ENCODE results near the gene ZNF286A.
"Not testable (repeated sequence)": the region's sequence is repeated elsewhere in the genome, so short reads cannot be mapped to it uniquely, and the experiment has no call there.

Gene ZNF286A

DNA sequence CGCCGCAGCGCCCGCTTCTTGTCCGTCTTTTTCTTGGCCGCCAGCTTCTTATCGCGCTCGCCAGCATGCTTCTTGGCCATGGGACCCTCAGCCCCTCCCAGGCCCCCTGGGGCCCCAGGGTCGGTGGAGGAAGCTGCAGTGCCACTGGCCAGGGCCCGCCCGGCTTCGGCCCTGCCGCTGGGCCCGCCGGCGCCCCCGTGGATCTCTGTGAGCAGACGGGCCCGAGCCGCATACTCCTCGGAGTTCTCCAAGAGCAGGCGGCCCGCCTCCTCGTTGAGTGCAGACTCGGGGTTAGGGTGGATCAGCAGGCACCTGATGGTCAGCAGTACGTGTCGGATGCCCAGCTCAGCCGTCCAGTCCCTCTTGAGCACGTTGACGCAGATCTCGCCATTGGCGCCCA, 4.7 kb downstream of the ZNF286A start:
- not testable (repeated sequence) for DNase-seq

- not testable (repeated sequence) for DNase-seq
Observed at GRCh38 chr17:15704813-15705212, 5.3 kb downstream of the ZNF286A start.

DNA sequence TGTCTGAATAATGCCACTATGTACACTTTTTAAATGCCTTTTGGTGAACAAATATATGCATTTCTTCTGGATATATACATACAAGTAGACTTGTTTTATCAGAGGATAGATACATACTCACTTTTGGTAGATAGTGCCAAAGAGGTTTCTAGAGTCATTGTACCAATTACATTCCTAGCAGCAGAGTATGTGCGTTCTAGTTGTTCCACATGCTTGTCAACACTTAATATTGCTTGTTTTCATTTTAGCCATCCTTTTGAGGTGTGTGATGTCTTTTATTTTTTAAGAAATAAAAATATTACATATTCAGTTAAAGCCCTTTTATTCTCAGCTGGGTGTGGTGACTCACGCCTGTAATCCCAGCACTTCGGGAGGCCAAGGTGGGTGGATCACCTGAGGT, 9.3 kb downstream of the ZNF286A start:
- DNase-seq = not testable (repeated sequence)

DNA sequence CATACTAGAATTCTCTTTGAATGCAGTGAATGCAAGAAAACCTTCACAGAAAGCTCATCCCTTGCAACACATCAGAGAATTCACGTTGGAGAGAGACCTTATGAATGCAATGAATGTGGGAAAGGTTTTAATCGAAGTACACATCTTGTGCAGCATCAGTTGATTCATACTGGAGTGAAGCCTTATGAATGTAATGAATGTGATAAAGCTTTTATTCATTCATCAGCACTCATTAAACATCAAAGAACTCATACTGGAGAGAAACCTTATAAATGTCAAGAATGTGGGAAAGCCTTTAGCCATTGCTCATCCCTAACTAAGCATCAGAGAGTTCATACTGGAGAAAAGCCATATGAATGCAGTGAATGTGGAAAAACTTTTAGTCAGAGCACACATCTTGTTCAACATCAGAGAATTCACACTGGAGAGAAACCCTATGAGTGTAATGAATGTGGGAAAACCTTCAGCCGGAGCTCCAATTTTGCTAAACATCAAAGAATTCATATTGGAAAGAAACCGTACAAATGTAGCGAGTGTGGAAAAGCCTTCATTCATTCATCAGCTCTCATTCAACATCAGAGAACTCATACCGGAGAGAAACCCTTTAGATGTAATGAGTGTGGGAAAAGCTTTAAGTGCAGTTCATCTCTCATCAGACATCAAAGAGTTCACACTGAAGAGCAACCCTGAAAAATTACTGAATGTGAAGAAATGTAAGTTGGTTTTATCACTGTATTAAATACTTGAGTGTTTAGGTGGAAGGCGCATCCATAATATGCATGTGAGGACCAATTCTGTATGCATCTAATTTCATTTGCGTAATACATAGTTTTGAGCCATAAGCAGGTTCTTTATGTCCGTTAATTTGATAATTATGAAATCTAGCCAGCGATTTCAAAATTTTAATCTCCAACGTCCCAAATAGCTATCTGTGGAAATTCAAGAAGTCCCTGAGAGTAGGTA, 17.3 kb downstream of the ZNF286A start:
- DNase-seq = not testable (repeated sequence)

DNA sequence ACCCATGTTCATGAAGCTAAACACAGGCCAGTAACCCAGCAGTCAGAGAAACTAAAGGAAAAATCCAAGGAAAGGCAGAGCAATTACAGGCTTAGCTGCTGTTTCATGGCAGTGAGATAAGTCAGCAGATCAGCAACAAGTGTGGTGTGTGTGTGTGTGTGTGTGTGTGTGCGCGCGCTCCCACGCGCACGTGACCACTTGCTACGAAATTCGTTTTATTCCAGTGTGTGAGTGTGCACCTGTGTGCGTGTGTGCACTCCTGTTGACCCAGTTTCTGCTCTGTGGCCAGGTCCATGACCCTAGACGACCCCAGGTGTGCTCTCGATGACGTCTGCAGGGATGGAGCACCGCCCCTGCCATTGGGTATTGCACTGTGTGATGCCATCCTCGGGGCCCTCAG, 31.0 kb downstream of the ZNF286A start:
- not testable (repeated sequence) for DNase-seq

DNA sequence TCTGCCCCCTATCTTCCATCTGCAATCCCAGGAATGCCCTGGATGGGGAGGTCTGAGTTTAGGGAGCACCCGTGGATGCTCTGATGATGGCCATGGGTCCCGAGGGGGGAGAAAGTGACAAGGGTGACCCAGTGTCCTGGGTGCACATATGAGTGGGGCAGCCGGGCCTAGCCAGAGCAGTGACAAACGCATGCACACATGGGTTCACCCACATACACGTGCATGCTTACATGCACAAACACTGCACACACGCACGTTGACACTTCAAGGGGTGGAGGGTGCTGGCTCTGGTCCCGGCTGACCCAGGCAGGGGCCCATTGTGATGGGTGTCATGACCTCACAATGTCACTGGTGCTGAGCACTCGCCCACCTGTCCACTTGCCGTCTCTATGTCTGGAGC, 32.3 kb downstream of the ZNF286A start, which contains the start of gene TBC1D26:
TSS of gene TBC1D26 (plus strand) at position 384 of the 400 bp plus-strand sequence. CDS start 3,066 bp downstream, outside the sequence.
- not testable (repeated sequence) for DNase-seq

- DNase-seq = not testable (repeated sequence)
Observed at GRCh38 chr17:15733174-15733789, 33.7 kb downstream of the ZNF286A start.

DNA sequence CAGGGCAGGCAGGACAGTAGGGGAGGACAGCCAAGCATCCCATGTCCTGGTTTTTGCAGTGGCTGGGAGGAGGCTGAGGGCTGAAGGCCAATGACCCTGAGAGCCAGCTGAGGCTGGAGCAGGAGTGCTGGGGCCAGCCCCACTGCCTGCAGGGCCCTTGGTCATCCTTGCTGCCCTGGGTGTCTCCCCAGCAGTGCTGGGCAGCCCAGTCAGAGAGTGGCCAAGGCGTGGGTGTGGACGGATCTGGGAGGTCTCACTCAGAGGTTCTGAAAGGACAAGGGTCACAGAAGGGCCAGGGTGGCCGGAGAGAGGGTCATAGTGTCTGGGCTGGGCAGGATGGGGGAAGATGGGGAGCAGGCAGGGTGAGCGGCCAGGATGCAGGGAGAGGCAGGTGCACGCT, 37.0 kb downstream of the ZNF286A start:
- DNase-seq = not testable (repeated sequence)

- DNase-seq = no peak
Observed at GRCh38 chr17:15738066-15738465, 38.5 kb downstream of the ZNF286A start.

- DNase-seq = not testable (repeated sequence)
Observed at GRCh38 chr17:15739259-15739658, 39.7 kb downstream of the ZNF286A start.

- not testable (repeated sequence) for DNase-seq
Observed at GRCh38 chr17:15740041-15740440, 40.5 kb downstream of the ZNF286A start.

- DNase-seq = no peak
Observed at GRCh38 chr17:15740570-15741120, 41.1 kb downstream of the ZNF286A start.

DNA sequence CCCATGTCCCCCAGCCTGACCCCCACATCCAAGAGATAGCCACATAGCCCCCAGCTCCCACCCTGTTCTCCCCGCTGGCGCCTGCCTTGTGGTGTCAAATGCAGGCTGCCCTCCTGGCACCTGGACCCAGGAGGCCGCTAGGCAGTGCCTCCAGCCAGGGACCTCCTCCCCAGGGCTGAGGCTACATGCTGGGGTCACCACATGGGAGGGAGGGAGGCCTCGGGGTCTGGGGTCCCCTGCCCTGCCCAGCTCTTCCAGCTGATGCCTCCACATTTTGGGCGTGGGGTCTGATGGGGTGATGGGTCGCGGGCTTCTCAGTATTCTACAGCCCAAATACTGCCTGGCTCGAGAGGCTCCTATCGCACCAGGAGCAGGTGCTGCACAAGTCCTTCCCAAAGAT, 42.1 kb downstream of the ZNF286A start:
- no peak for DNase-seq

GRCh38 chr17:15742051-15742795, 42.7 kb downstream of the ZNF286A start:
- DNase-seq = no peak

- no peak for DNase-seq
Observed at GRCh38 chr17:15742921-15743320, 43.4 kb downstream of the ZNF286A start.

- no peak for DNase-seq
Observed at GRCh38 chr17:15744074-15744676, 44.6 kb downstream of the ZNF286A start.

DNA sequence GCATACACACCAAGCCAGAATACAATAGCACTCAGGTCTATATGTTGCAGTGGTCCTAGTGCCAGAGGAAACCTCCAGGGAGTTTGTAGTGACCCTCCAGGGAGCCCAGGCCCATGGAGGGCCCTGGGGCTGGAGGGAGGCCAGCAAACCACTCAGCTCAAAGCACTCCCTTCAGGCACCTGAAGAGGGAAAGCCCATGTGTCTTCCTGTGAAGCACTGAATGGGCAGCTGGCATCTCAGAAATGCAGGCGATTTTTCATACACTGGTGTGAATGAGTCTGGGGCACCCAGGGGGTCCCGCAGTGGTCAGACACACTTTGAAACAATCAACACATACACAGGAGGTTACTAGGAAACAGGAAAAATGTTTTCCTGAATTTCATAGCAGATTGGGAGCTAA, 45.3 kb downstream of the ZNF286A start:
- no peak for DNase-seq

GRCh38 chr17:15749403-15749802, 49.9 kb downstream of the ZNF286A start:
- DNase-seq = not testable (repeated sequence)

DNA sequence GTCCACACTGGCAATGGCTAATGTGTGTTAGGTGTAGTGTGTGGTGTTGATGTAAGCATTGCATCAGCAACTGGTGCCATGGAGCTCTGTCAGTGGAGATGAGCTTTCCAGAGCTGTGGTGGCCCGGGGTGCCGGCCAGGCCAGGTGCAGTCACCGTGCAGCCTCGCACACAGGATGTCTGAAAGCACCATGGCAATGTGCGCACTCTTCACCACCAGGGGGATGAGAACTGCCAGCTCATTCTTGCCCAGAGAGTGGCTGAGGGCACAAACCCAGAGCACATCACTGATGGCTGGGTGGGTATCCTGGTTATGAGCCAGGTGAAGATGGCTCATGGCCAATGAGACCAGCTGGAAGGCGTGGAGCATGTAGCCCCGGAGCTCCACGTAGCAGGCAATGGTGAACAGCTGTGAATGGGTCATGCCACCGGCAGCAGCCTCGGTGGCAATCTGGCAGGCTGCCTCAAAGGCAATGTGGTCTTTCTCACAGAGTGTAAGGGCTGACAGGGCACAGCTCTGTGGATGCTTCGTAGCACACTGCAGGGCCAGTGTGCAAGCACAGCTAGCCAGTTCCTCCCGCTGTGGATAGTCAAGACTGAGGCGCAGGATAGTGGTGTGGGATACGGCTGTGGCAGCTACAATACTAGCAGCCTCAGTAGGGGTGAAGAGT, 69.4 kb downstream of the ZNF286A start:
- DNase-seq = not testable (repeated sequence)
